GM23248 (cell line): ENCODE results near the gene CEMIP. TPM values are rescaled to one million over a fixed set of nuclear protein-coding genes. Genes with fewer than 3 reads are reported as not detected.

Source experiments
- DNase-seq: peaks from one replicate; pipeline ENCODE4 v3.0.0-alpha.2; 2015
- H2AFZ ChIP-seq: fragments of 200-600 bp; sonication (generic); 2 replicates; pipeline ENCODE4 v1.6.1; 2016; ENCODE audit warnings: antibody characterized with exemption
- H3F3A ChIP-seq: fragments of 200-600 bp; sonication (generic); 2 replicates; pipeline ENCODE4 v1.6.1; 2016; ENCODE audit warnings: mild to moderate bottlenecking, antibody characterized with exemption, mixed run types; ENCODE audit not compliant: insufficient read depth
- H3K27ac ChIP-seq: fragments of 200-600 bp; sonication (generic); 2 replicates; pipeline ENCODE4 v1.5.1; 2016; ENCODE audit warnings: mild to moderate bottlenecking
- H3K27me3 ChIP-seq: fragments of 200-600 bp; sonication (generic); replicated peaks from 2 replicates; pipeline ENCODE4 v1.6.1; 2016; ENCODE audit warnings: mild to moderate bottlenecking; ENCODE audit not compliant: insufficient read depth
- H3K36me3 ChIP-seq: fragments of 200-600 bp; sonication (generic); 2 replicates; pipeline ENCODE4 v1.6.1; 2016; ENCODE audit warnings: low read depth, mild to moderate bottlenecking
- H3K4me1 ChIP-seq: fragments of 200-600 bp; sonication (generic); 2 replicates; pipeline ENCODE4 v1.6.1; 2016; ENCODE audit warnings: mild to moderate bottlenecking; ENCODE audit not compliant: insufficient read depth
- H3K4me2 ChIP-seq: fragments of 200-600 bp; sonication (generic); one replicate; pipeline ENCODE4 v1.6.1; 2016; ENCODE audit warnings: mild to moderate bottlenecking; ENCODE audit not compliant: unreplicated experiment
- H3K4me3 ChIP-seq: fragments of 200-600 bp; sonication (generic); 2 replicates; pipeline ENCODE4 v1.5.1; 2016; ENCODE audit warnings: mild to moderate bottlenecking
- H3K79me2 ChIP-seq: fragments of 200-600 bp; sonication (generic); 2 replicates; pipeline ENCODE4 v1.6.1; 2016; ENCODE audit warnings: mild to moderate bottlenecking; ENCODE audit not compliant: insufficient read depth
- H3K9ac ChIP-seq: fragments of 200-600 bp; sonication (generic); 2 replicates; pipeline ENCODE4 v1.6.1; 2016; ENCODE audit warnings: mild to moderate bottlenecking
- H3K9me2 ChIP-seq: fragments of 200-600 bp; sonication (generic); 2 replicates; pipeline ENCODE4 v1.6.1; 2016; ENCODE audit warnings: mixed run types, mild to moderate bottlenecking, moderate library complexity; ENCODE audit not compliant: insufficient read depth
- H3K9me3 ChIP-seq: fragments of 200-600 bp; sonication (generic); one replicate; pipeline ENCODE4 v1.6.1; 2017; ENCODE audit warnings: low read depth
- H4K20me1 ChIP-seq: fragments of 200-600 bp; sonication (generic); 2 replicates; pipeline ENCODE4 v1.6.0; 2016; ENCODE audit not compliant: insufficient read depth
- EZH2 ChIP-seq: fragments of 200-600 bp; sonication (generic); IDR thresholded peaks from 2 replicates; pipeline ENCODE4 v1.6.1; 2018; ENCODE audit warnings: antibody characterized with exemption, mild to moderate bottlenecking; ENCODE audit not compliant: insufficient read depth, poor library complexity, severe bottlenecking
- EZH2phosphoT487 ChIP-seq: fragments of 200-600 bp; sonication (generic); IDR thresholded peaks from 2 replicates; pipeline ENCODE4 v1.6.1; 2018; ENCODE audit warnings: antibody characterized with exemption, moderate library complexity, mild to moderate bottlenecking, low read depth; ENCODE audit not compliant: insufficient read depth
- WGBS, 2 experiments: methylation state at CpG; one replicate each; pipeline ENCODE4 v1.1.6; 2015 to 2017; ENCODE audit warnings: low lambda C conversion rate in 2 of 2, low coverage in 1 of 2; ENCODE audit errors: missing lambda C conversion rate in 2 of 2; 5-methylcytosine and 5-hydroxymethylcytosine counted together
- in situ Hi-C: fragments of 300-500 bp; cut with MboI; formaldehyde crosslinking; loops from 2 replicates; pipeline ENCODE4 v1.15.0; 2020
- polyA plus RNA-seq: library from polyadenylated mRNA; unstranded; fragments of >200 nt; fragmentation: Nextera tagmentation; extraction: Ambion mirVana; gene quantifications from 2 replicates; pipeline ENCODE4 v1.2.1, GENCODE V29; 2016
- total RNA-seq: library from RNA; depleted of rRNA; stranded (reverse); fragments of >200 nt; shearing (Covaris generic); gene quantifications from 2 replicates; pipeline ENCODE4 v1.2.3, GENCODE V29; 2014; rRNA removed

The CEMIP gene, protein sequence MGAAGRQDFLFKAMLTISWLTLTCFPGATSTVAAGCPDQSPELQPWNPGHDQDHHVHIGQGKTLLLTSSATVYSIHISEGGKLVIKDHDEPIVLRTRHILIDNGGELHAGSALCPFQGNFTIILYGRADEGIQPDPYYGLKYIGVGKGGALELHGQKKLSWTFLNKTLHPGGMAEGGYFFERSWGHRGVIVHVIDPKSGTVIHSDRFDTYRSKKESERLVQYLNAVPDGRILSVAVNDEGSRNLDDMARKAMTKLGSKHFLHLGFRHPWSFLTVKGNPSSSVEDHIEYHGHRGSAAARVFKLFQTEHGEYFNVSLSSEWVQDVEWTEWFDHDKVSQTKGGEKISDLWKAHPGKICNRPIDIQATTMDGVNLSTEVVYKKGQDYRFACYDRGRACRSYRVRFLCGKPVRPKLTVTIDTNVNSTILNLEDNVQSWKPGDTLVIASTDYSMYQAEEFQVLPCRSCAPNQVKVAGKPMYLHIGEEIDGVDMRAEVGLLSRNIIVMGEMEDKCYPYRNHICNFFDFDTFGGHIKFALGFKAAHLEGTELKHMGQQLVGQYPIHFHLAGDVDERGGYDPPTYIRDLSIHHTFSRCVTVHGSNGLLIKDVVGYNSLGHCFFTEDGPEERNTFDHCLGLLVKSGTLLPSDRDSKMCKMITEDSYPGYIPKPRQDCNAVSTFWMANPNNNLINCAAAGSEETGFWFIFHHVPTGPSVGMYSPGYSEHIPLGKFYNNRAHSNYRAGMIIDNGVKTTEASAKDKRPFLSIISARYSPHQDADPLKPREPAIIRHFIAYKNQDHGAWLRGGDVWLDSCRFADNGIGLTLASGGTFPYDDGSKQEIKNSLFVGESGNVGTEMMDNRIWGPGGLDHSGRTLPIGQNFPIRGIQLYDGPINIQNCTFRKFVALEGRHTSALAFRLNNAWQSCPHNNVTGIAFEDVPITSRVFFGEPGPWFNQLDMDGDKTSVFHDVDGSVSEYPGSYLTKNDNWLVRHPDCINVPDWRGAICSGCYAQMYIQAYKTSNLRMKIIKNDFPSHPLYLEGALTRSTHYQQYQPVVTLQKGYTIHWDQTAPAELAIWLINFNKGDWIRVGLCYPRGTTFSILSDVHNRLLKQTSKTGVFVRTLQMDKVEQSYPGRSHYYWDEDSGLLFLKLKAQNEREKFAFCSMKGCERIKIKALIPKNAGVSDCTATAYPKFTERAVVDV (N-terminal part only)
- total RNA-seq (213 and 232 TPM in 2 replicates), polyA plus RNA-seq (134 and 137 TPM in 2 replicates)

DNA sequence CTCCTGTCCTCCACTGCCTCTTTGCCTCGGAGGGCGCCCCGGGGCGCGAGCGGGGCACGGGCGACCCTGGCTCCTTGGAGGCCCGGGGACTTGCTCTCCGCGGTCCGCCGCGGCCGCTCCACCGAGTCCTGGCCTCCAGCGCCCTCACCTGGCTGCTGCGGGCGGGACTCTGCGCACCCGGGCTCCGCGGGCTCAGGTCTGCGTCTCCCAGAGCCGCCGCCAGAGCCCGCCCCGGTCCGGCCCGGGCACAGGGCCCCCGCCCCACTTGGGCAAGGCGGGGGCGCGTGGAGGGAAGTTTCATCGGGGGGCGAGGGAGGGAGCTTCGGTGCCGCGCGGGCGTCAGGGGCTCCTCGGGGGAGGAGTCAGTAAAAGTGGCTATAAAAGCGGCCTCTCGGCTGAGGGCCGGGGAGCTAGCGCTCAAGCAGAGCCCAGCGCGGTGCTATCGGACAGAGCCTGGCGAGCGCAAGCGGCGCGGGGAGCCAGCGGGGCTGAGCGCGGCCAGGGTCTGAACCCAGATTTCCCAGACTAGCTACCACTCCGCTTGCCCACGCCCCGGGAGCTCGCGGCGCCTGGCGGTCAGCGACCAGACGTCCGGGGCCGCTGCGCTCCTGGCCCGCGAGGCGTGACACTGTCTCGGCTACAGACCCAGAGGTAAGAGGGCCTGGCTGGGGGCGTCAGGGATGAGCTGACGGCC, at the start of gene CEMIP:
TSS of gene CEMIP (plus strand) at position 407 of the 694 bp plus-strand sequence. CDS start 94,510 bp downstream, outside the sequence.
- Histone ChIP-seq H3F3A (peaks cover 65% of the 10 kb centered on the region), H3K27ac (no peak within 1 kb of the TSS), H3K9me3 (no peaks in the 10 kb centered on the region), H3K27me3 (no peaks in the 10 kb centered on the region), H3K36me3 (peaks cover 17% of the 10 kb centered on the region), H3K79me2 (peaks cover 22% of the 10 kb centered on the region; the same call in 1 of the 2 replicates), H4K20me1 (0 out of 2 replicates have a peak, but pooled peaks cover 15% of the 10 kb centered on the region), H3K9me2 (no peaks in the 10 kb centered on the region), H2AFZ (peak within 1 kb of the TSS; percentile 54), H3K4me1 (peaks cover 33% of the 10 kb centered on the region), H3K9ac (peak within 1 kb of the TSS; percentile 53), H3K4me2 (peak within 1 kb of the TSS; percentile 87), H3K4me3 (peak within 1 kb of the TSS; percentile 76)
- WGBS, 2 experiments: 1 to 3% methylated on average over 52 to 63 of the region's 75 CpGs
- in situ Hi-C loops: loop anchor here (10.0 kb wide), 1 partner anchor 214 kb away; no protein-coding TSS in a partner anchor
- DNase-seq: peak; percentile 92
- TF ChIP-seq EZH2phosphoT487 (no peak), EZH2 (no peak)

DNA sequence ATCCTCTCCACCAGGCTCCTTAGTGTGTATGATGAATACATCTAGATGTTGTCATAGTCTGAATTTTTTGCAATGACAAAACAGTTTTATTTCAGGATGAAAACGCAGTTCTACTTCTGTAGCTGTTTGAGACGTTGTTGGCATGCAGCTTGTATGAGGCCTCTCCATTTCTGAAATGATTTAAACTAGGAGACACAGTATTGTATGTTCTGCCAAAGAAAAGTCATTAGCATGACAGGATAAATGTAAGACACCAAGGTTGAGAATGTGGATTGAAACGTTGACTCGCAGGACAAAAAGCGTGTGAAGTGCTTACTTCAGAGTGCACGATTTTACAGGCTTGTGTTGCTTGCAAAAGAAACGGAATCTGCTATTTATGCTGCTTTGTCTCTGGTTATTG, 48.8 kb upstream of the CEMIP start:
- Histone ChIP-seq H3K36me3 (no peaks in the 10 kb centered on the region), H3K27ac (no peak overlapping the region), H3K9me3 (no peaks in the 10 kb centered on the region), H3K4me3 (no peak overlapping the region), H3K4me1 (no peaks in the 10 kb centered on the region), H2AFZ (no peak overlapping the region), H3K27me3 (no peaks in the 10 kb centered on the region), H3K4me2 (no peak overlapping the region), H3K79me2 (peaks cover 93% of the 10 kb centered on the region), H3F3A (0 out of 2 replicates have a peak, but pooled peaks cover 3% of the 10 kb centered on the region), H3K9ac (no peak overlapping the region), H3K9me2 (no peaks in the 10 kb centered on the region), H4K20me1 (no peaks in the 10 kb centered on the region)
- WGBS, 2 experiments: 75 to 81% methylated on average over 7 of the region's 7 CpGs
- DNase-seq: no peak
- in situ Hi-C loops: no loop called here
- TF ChIP-seq EZH2phosphoT487 (no peak), EZH2 (no peak)

DNA sequence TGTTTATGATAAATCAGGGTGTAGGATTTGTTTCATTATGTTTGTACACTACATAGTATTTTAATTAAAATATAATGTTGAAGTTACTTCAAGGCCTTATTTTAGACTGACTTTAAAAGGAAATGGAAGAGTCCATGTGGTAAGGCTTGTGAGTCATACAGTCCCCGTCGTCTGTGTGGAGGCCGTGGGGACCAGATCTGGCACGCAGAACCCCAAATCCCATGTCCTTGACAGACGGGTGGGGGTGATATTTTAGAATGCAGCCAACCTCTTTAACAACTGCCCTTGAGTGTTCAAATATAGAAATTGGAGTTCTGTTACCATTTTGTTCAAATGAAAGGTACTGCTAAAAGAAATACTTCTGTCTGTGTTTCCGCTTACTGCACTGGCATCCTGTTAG, 48.2 kb upstream of the CEMIP start:
- Histone ChIP-seq H2AFZ (no peak overlapping the region), H3K4me2 (no peak overlapping the region), H3K9me3 (no peaks in the 10 kb centered on the region), H4K20me1 (no peaks in the 10 kb centered on the region), H3K27ac (no peak overlapping the region), H3K36me3 (no peaks in the 10 kb centered on the region), H3K9me2 (no peaks in the 10 kb centered on the region), H3K79me2 (peaks cover 93% of the 10 kb centered on the region), H3K4me1 (no peaks in the 10 kb centered on the region), H3K4me3 (no peak overlapping the region), H3F3A (0 out of 2 replicates have a peak, but pooled peaks cover 3% of the 10 kb centered on the region), H3K27me3 (no peaks in the 10 kb centered on the region), H3K9ac (no peak overlapping the region)
- in situ Hi-C loops: no loop called here
- WGBS, 2 experiments: 64 to 70% methylated on average over 6 of the region's 6 CpGs
- DNase-seq: no peak
- TF ChIP-seq EZH2phosphoT487 (no peak), EZH2 (no peak)
